Trophoblast cell (in vitro differentiated cells and primary cell): ENCODE data around the gene RIMBP2.

Experiments used
- DNase-seq, 2 donors: peaks; one replicate each; pipeline ENCODE4 v3.0.0-alpha.2; 2016
- H2AFZ ChIP-seq: 2 replicates; pipeline ENCODE4 v1.6.1; 2013; ENCODE audit warnings: low read length, moderate library complexity, mild to moderate bottlenecking; ENCODE audit not compliant: insufficient read depth, poor library complexity
- H2AK5ac ChIP-seq: 2 replicates; pipeline ENCODE4 v1.6.1; 2013; ENCODE audit warnings: mild to moderate bottlenecking, low read length
- H2BK120ac ChIP-seq: 2 replicates; pipeline ENCODE4 v1.6.1; 2013; ENCODE audit warnings: low read length, mild to moderate bottlenecking, moderate library complexity; ENCODE audit not compliant: insufficient read depth, poor library complexity
- H2BK12ac ChIP-seq: 2 replicates; pipeline ENCODE4 v1.6.1; 2013; ENCODE audit warnings: mild to moderate bottlenecking, low read length, moderate library complexity
- H2BK5ac ChIP-seq: 2 replicates; pipeline ENCODE4 v1.6.1; 2013; ENCODE audit warnings: low read length, low read depth, moderate library complexity, mild to moderate bottlenecking; ENCODE audit not compliant: poor library complexity
- H3K14ac ChIP-seq: 2 replicates; pipeline ENCODE4 v1.6.1; 2013; ENCODE audit warnings: mild to moderate bottlenecking, low read length
- H3K18ac ChIP-seq: 2 replicates; pipeline ENCODE4 v1.6.1; 2013; ENCODE audit warnings: mild to moderate bottlenecking, low read length
- H3K23ac ChIP-seq: 2 replicates; pipeline ENCODE4 v1.6.1; 2013; ENCODE audit warnings: low read length
- H3K27ac ChIP-seq: 2 replicates; pipeline ENCODE4 v1.5.1; 2013; ENCODE audit warnings: low read depth, mild to moderate bottlenecking, inconsistent platforms, low read length, moderate library complexity
- H3K27me3 ChIP-seq: 2 replicates; pipeline ENCODE4 v1.6.1; 2013; ENCODE audit warnings: inconsistent platforms, mild to moderate bottlenecking, low read length, moderate library complexity; ENCODE audit not compliant: insufficient read depth
- H3K36me3 ChIP-seq, 2 experiments: 1 replicate in 1 of 2; 2 replicates in 1 of 2; pipeline ENCODE4 v1.6.1; 2013; ENCODE audit warnings: low read length in 2 of 2, mild to moderate bottlenecking in 2 of 2, moderate library complexity in 1 of 2; ENCODE audit not compliant: insufficient read depth in 2 of 2, control insufficient read depth in 1 of 2
- H3K4ac ChIP-seq: 2 replicates; pipeline ENCODE4 v1.6.1; 2013; ENCODE audit warnings: low read depth, mild to moderate bottlenecking, low read length, moderate library complexity
- H3K4me1 ChIP-seq, 2 experiments: 1 replicate in 1 of 2; 2 replicates in 1 of 2; pipeline ENCODE4 v1.6.1; 2013; ENCODE audit warnings: low read length in 2 of 2, mild to moderate bottlenecking in 2 of 2, moderate library complexity in 1 of 2; ENCODE audit not compliant: insufficient read depth in 2 of 2, control insufficient read depth in 1 of 2
- H3K4me2 ChIP-seq: 2 replicates; pipeline ENCODE4 v1.6.1; 2013; ENCODE audit warnings: inconsistent platforms, mild to moderate bottlenecking, low read length, moderate library complexity
- H3K4me3 ChIP-seq: 2 replicates; pipeline ENCODE4 v1.5.1; 2013; ENCODE audit warnings: mild to moderate bottlenecking, low read depth, low read length, inconsistent platforms
- H3K79me1 ChIP-seq: one replicate; pipeline ENCODE4 v1.6.1; 2013; ENCODE audit warnings: low read length
- H3K79me2 ChIP-seq: 2 replicates; pipeline ENCODE4 v1.6.1; 2013; ENCODE audit warnings: low read length, mild to moderate bottlenecking; ENCODE audit not compliant: control insufficient read depth, insufficient read depth, poor library complexity
- H3K9ac ChIP-seq: 2 replicates; pipeline ENCODE4 v1.6.1; 2013; ENCODE audit warnings: mild to moderate bottlenecking, low read length
- H3K9me3 ChIP-seq: 2 replicates; pipeline ENCODE4 v1.6.1; 2013; ENCODE audit warnings: low read depth, mild to moderate bottlenecking, control low read depth, inconsistent platforms, low read length; ENCODE audit not compliant: insufficient read depth
- H4K12ac ChIP-seq: 2 replicates; pipeline ENCODE4 v1.6.1; 2013; ENCODE audit warnings: low read depth, mild to moderate bottlenecking, low read length, moderate library complexity
- H4K8ac ChIP-seq: 2 replicates; pipeline ENCODE4 v1.6.1; 2013; ENCODE audit warnings: low read depth, mild to moderate bottlenecking, low read length, moderate library complexity
- H4K91ac ChIP-seq: one replicate; pipeline ENCODE4 v1.6.1; 2013; ENCODE audit warnings: low read depth, mild to moderate bottlenecking, low read length, moderate library complexity
- WGBS: extraction: QIAGEN DNeasy Blood & Tissue Kit; methylation state at CpG from one replicate; pipeline ENCODE4 v1.1.7; 2013; ENCODE audit warnings: missing lambda C conversion rate; ENCODE audit not compliant: insufficient read length, insufficient coverage; ENCODE audit errors: extremely low coverage; 5-methylcytosine and 5-hydroxymethylcytosine counted together

Gene RIMBP2

DNA sequence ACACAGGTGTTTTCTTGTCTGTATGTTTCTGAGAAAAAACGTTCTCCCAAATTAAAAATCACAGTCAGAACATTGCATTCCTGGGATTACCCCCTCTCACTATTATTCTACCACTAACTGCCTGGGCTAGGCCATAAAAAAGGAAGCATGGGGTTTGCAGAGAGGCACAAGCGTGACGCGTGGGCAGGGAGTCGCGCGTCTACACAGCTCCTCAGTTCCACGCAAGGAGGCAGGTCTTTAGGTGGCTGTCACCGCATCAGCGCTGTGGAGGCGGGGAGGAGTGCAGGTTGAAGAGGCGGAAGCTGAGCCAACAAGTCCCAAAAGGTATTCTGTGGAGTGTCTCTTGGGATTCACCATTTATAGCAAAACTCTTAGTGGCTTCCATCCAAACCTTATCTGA lies 109.9 kb downstream of the RIMBP2 start:
- no peak overlapping the region for H3K18ac ChIP-seq

DNA sequence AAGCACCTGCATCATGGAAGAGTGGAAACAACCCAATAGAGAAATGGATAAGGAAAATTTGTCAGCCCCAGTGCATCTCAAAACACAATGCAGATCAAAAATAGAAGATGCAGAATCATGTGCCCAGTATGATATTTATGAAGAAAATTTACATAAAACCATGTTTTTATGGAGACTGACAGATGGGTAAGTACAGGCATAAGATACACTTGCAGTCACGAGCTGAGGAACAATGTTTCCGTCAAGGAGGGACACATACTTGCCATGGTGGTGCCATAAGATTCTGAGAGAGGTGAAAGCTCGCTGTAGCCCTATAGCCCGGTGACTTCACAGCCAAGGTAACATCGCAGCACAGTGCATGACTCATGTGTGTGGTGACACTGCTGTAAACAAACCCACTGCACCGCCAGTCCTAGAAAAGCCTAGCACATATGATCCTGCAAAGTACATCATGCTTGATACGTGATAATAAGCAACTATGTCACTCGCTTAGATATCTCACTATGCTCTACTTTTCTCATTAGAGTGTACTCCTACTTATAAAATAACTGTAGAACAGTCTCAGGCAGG lies 112.6 kb downstream of the RIMBP2 start:
- H3K23ac ChIP-seq, result no peak overlapping the region
- H3K9me3 ChIP-seq, result peaks cover 3% of the 10 kb centered on the region
- H4K12ac ChIP-seq, result no peak overlapping the region
- H3K4me3 ChIP-seq, result no peak overlapping the region
- H3K79me2 ChIP-seq, result no peaks in the 10 kb centered on the region
- no peak overlapping the region for H3K9ac ChIP-seq
- H3K14ac ChIP-seq, result no peak overlapping the region
- no peak overlapping the region for H3K4me2 ChIP-seq
- H3K27me3 ChIP-seq, result no peaks in the 10 kb centered on the region
- no peaks in the 10 kb centered on the region for H3K79me1 ChIP-seq
- no peak overlapping the region for H2AK5ac ChIP-seq
- no peaks in the 10 kb centered on the region for H3K4me1 ChIP-seq
- no peak for DNase-seq
- H2AFZ ChIP-seq, result no peak overlapping the region
- no peak overlapping the region for H3K18ac ChIP-seq
- no peak overlapping the region for H2BK5ac ChIP-seq
- no peak overlapping the region for H3K4ac ChIP-seq
- no peak overlapping the region for H3K27ac ChIP-seq
- H3K36me3 ChIP-seq, result no peaks in the 10 kb centered on the region
- no CpG with 5 or more reads among the region's 8 CpGs for WGBS
- H4K91ac ChIP-seq, result no peak overlapping the region
- H2BK120ac ChIP-seq, result no peak overlapping the region
- H2BK12ac ChIP-seq, result no peak overlapping the region
- H4K8ac ChIP-seq, result no peak overlapping the region

More for the DNA sequence above, 109.9 kb downstream of the RIMBP2 start:
- Histone ChIP-seq H3K27me3 (no peaks in the 10 kb centered on the region), H3K36me3 (no peaks in the 10 kb centered on the region), H3K4me3 (peak overlapping the region; percentile 44), H4K12ac (no peak overlapping the region), H3K23ac (no peak overlapping the region), H2AK5ac (no peak overlapping the region), H3K14ac (no peak overlapping the region), H2BK120ac (no peak overlapping the region), H4K91ac (no peak overlapping the region), H3K4me2 (no peak overlapping the region), H2BK5ac (no peak overlapping the region), H3K79me2 (no peaks in the 10 kb centered on the region), H3K4me1 (no peaks in the 10 kb centered on the region), H2BK12ac (no peak overlapping the region), H3K9me3 (peaks cover 4% of the 10 kb centered on the region), H3K9ac (no peak overlapping the region), H4K8ac (no peak overlapping the region), H2AFZ (no peak overlapping the region), H3K79me1 (no peaks in the 10 kb centered on the region), H3K27ac (no peak overlapping the region), H3K4ac (no peak overlapping the region)
- no CpG with 5 or more reads among the region's 12 CpGs for WGBS
- DNase-seq, result no peak

DNA sequence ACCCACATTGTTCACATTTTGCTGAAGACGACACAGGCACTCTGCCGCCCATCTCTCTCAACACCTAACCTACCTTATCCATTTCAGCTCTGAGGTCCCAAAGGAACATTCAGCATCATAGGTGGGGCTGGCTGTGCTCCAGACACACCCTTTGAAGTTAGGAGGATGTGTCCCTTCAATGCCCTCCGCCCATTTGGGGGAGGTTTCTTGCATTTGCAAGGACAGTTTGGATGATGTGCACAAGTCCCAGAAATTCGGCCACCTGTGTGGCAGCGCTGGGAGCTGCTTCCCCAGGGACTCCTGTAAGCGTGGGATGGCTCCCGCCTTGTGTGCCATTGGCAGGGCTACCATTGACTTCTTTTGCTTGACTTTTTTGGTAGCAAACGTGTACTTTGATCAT lies 113.8 kb downstream of the RIMBP2 start:
- no peaks in the 10 kb centered on the region for H3K27me3 ChIP-seq
- no peak overlapping the region for H3K4ac ChIP-seq
- no peak overlapping the region for H4K91ac ChIP-seq
- no peak overlapping the region for H2BK120ac ChIP-seq
- no peak overlapping the region for H3K18ac ChIP-seq
- no peaks in the 10 kb centered on the region for H3K36me3 ChIP-seq
- H3K4me2 ChIP-seq, result no peak overlapping the region
- no peak overlapping the region for H4K8ac ChIP-seq
- no peak overlapping the region for H2BK12ac ChIP-seq
- H3K79me1 ChIP-seq, result no peaks in the 10 kb centered on the region
- H3K27ac ChIP-seq, result no peak overlapping the region
- H4K12ac ChIP-seq, result no peak overlapping the region
- H3K14ac ChIP-seq, result no peak overlapping the region
- no peak overlapping the region for H2BK5ac ChIP-seq
- H3K9ac ChIP-seq, result no peak overlapping the region
- WGBS, result no CpG with 5 or more reads among the region's 8 CpGs
- H2AFZ ChIP-seq, result no peak overlapping the region
- H3K79me2 ChIP-seq, result no peaks in the 10 kb centered on the region
- H3K9me3 ChIP-seq, result peaks cover 3% of the 10 kb centered on the region
- H2AK5ac ChIP-seq, result no peak overlapping the region
- no peak for DNase-seq
- no peak overlapping the region for H3K23ac ChIP-seq
- no peak overlapping the region for H3K4me3 ChIP-seq
- H3K4me1 ChIP-seq, result no peaks in the 10 kb centered on the region

DNA sequence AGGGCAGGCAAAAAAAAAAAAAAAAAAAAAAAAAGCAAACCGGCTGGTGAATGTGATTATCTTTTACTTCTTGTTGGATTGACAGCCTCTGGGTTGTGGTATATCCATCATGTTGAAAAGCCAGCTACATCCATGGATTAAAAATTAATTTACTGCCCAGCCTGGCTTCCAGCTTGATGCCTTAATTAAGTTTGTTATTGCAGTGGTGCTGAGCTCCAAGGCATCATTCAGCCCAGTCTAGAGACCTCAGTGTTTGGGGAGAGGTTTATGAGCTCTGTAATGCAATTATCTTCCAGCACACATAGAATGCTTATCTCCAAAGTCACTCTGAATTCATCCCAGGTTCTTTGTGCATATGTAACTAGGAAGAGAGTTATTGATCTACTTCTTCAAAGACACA lies 114.8 kb downstream of the RIMBP2 start:
- no CpG with 5 or more reads among the region's 1 CpG for WGBS
- Histone ChIP-seq H3K27me3 (no peaks in the 10 kb centered on the region), H3K14ac (no peak overlapping the region), H3K18ac (no peak overlapping the region), H3K9ac (no peak overlapping the region), H2AK5ac (no peak overlapping the region), H4K8ac (no peak overlapping the region), H2BK12ac (no peak overlapping the region), H3K4me2 (no peak overlapping the region), H3K4me3 (no peak overlapping the region), H3K4me1 (no peaks in the 10 kb centered on the region), H2BK5ac (no peak overlapping the region), H3K79me1 (no peaks in the 10 kb centered on the region), H3K27ac (no peak overlapping the region), H3K9me3 (peaks cover 3% of the 10 kb centered on the region), H4K12ac (no peak overlapping the region), H3K79me2 (no peaks in the 10 kb centered on the region), H3K4ac (no peak overlapping the region), H2AFZ (no peak overlapping the region), H3K23ac (no peak overlapping the region), H3K36me3 (no peaks in the 10 kb centered on the region), H4K91ac (no peak overlapping the region), H2BK120ac (no peak overlapping the region)
- DNase-seq, result no peak
